NCI-H187 treated with DMSO at 0.1 percent for 48 hours (cell line): ENCODE results near the gene STAT3.
"Not testable (repeated sequence)": the region's sequence is repeated elsewhere in the genome, so short reads cannot be mapped to it uniquely, and the experiment has no call there.

ENCODE experiments used
- DNase-seq: peaks from one replicate; lab custom pipeline; 2025; lab: John Stamatoyannopoulos, UW

STAT3 gene

GRCh38 chr17:42348104-42348503, 40.1 kb downstream of the STAT3 start:
- no peak for DNase-seq

GRCh38 chr17:42347606-42348005, 40.6 kb downstream of the STAT3 start:
- no peak for DNase-seq

GRCh38 chr17:42347198-42347597, 41.0 kb downstream of the STAT3 start:
- DNase-seq, result no peak

- no peak for DNase-seq
Measured at GRCh38 chr17:42346481-42346880, 41.8 kb downstream of the STAT3 start.

- no peak for DNase-seq
Measured at GRCh38 chr17:42345396-42346073, 42.7 kb downstream of the STAT3 start.

GRCh38 chr17:42342242-42343008, 45.8 kb downstream of the STAT3 start:
- no peak for DNase-seq

- no peak for DNase-seq
Measured at GRCh38 chr17:42341568-42341967, 46.7 kb downstream of the STAT3 start.

- DNase-seq, result no peak
Measured at GRCh38 chr17:42340691-42341127, 47.5 kb downstream of the STAT3 start.

- DNase-seq, result no peak
Measured at GRCh38 chr17:42339221-42339620, 49.0 kb downstream of the STAT3 start.

- no peak for DNase-seq
Measured at GRCh38 chr17:42338427-42338985, 49.7 kb downstream of the STAT3 start.

- DNase-seq, result no peak
Measured at GRCh38 chr17:42337442-42337841, 50.8 kb downstream of the STAT3 start.

- DNase-seq, result no peak
Measured at GRCh38 chr17:42334677-42335076, 53.6 kb downstream of the STAT3 start.

GRCh38 chr17:42333053-42333452, 55.2 kb downstream of the STAT3 start:
- no peak for DNase-seq

- DNase-seq, result no peak
Measured at GRCh38 chr17:42329025-42329976, 58.9 kb downstream of the STAT3 start.

GRCh38 chr17:42325026-42325425, 63.2 kb downstream of the STAT3 start:
- no peak for DNase-seq

- DNase-seq, result no peak
Measured at GRCh38 chr17:42323268-42323773, 64.9 kb downstream of the STAT3 start.

- peak; percentile 23 for DNase-seq
Measured at GRCh38 chr17:42322382-42323267, 65.6 kb downstream of the STAT3 start.

- no peak for DNase-seq
Measured at GRCh38 chr17:42321555-42321954, 66.7 kb downstream of the STAT3 start.

GRCh38 chr17:42317967-42318366, 70.3 kb downstream of the STAT3 start:
- not testable (repeated sequence) for DNase-seq

GRCh38 chr17:42317266-42317845, 70.9 kb downstream of the STAT3 start:
- no peak for DNase-seq
